ENCODE results near the gene ST8SIA5. TPM values are rescaled to one million over a fixed set of nuclear protein-coding genes. Genes with fewer than 3 reads are reported as not detected.

The ST8SIA5 gene, protein sequence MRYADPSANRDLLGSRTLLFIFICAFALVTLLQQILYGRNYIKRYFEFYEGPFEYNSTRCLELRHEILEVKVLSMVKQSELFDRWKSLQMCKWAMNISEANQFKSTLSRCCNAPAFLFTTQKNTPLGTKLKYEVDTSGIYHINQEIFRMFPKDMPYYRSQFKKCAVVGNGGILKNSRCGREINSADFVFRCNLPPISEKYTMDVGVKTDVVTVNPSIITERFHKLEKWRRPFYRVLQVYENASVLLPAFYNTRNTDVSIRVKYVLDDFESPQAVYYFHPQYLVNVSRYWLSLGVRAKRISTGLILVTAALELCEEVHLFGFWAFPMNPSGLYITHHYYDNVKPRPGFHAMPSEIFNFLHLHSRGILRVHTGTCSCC
- total RNA-seq (2016; rRNA removed; fragmentation: Illumina TruSeq; extraction: Trizol): 0.07 and 0.08 TPM in 2 replicates
- total RNA-seq (2016; cell fraction: cytosol; rRNA removed; fragmentation: Illumina TruSeq; extraction: Trizol; ENCODE audit: low read depth): not detected in 2 replicates
- total RNA-seq (2016; cell fraction: insoluble cytoplasmic fraction; rRNA removed; fragmentation: Illumina TruSeq; extraction: Trizol): 0.06 TPM in 1 of 2 replicates, not detected in the other
- total RNA-seq (2016; cell fraction: membrane; rRNA removed; fragmentation: Illumina TruSeq; extraction: Trizol): 0.25 TPM in 1 of 2 replicates, not detected in the other
- not detected in 2 replicates for total RNA-seq (2016; cell fraction: nucleus; rRNA removed; fragmentation: Illumina TruSeq; extraction: Trizol)
- polyA plus RNA-seq (2011; rRNA removed): 0.20 and 0.76 TPM in 2 replicates
- polyA plus RNA-seq (2011; cell fraction: cytosol; rRNA removed): 0.04 and 0.08 TPM in 2 replicates
- polyA plus RNA-seq (2011; cell fraction: nucleus; rRNA removed): 1.1 and 1.6 TPM in 2 replicates
- 0.20 and 0.31 TPM in 2 replicates for polyA plus RNA-seq (2012)
- not detected in 2 replicates for polyA plus RNA-seq (2016; cell fraction: cytosol; fragmentation: Illumina TruSeq; extraction: Trizol; ENCODE audit: low read depth)
- polyA plus RNA-seq (2016; cell fraction: insoluble cytoplasmic fraction; fragmentation: Illumina TruSeq; extraction: Trizol; ENCODE audit: low read depth): not detected in 2 replicates
- polyA plus RNA-seq (2016; cell fraction: membrane; fragmentation: Illumina TruSeq; extraction: Trizol; ENCODE audit: low read depth): 0.10 and 0.38 TPM in 2 replicates
- polyA plus RNA-seq (2016; cell fraction: nucleus; fragmentation: Illumina TruSeq; extraction: Trizol; ENCODE audit: insufficient read depth, low read depth): 0.12 and 2.0 TPM in 2 replicates
- polyA minus RNA-seq (2011; rRNA and poly(A)+ RNA removed; ENCODE audit: low replicate concordance): 0.16 TPM in 2 replicates
- polyA minus RNA-seq (2011; cell fraction: cytosol; rRNA and poly(A)+ RNA removed): not detected in 2 replicates
- 0.50 and 0.64 TPM in 2 replicates for polyA minus RNA-seq (2011; cell fraction: nucleus; rRNA and poly(A)+ RNA removed)
- Bru-seq, nascent RNA: percentile 23 among the genes with signal in this experiment
- BruChase-seq, experiment 1, labeled RNA remaining after a 6-hour chase: percentile 44 among the genes with signal in this experiment
- BruChase-seq, experiment 2, labeled RNA remaining after a 2-hour chase: percentile 51 among the genes with signal in this experiment
- long read RNA-seq, experiment 1: 0 reads
- long read RNA-seq, experiment 2: 0 reads

- CTCF ChIA-PET (ENCODE audit: low intra/inter-chr PET ratio, low total read pairs): no interaction called here
- Histone ChIP-seq H3K79me2 (ENCODE audit: insufficient read depth, low read length) (no peaks in the 10 kb centered on the region), H3K4me2 (ENCODE audit: low read depth, low read length) (no peak within 1 kb of the TSS), H4K20me1 (ENCODE audit: insufficient read depth, low read length) (no peaks in the 10 kb centered on the region), H3K4me1 (ENCODE audit: insufficient read depth, low read length) (no peaks in the 10 kb centered on the region), H3K36me3 (replicated peaks in 1 of 2; ENCODE audit: control insufficient read depth in 1 of 2, insufficient read depth in 2 of 2, low read length in 2 of 2) (no peaks in the 10 kb centered on the region), H3K27ac (ENCODE audit: extremely low read length, insufficient read depth, low read length) (no peak within 1 kb of the TSS), H3K4me3 (replicated peaks in 1 of 3; ENCODE audit: insufficient read depth in 1 of 3, low read depth in 2 of 3, low read length in 3 of 3) (no peak within 1 kb of the TSS), H3K9ac (ENCODE audit: insufficient read depth, low read depth, low read length) (no peak within 1 kb of the TSS), H3K9me3 (ENCODE audit: low read length) (no peaks in the 10 kb centered on the region), H3K27me3 (ENCODE audit: control insufficient read depth in 1 of 2, insufficient read depth in 2 of 2, low read length in 2 of 2) (peaks cover 5 to 53% of the 10 kb centered on the region in 2 experiments; a peak in 4 of 5 replicates), H2AFZ (ENCODE audit: low read length) (no peak within 1 kb of the TSS)
- POLR2A ChIA-PET: no interaction called here
- no peak for FAIRE-seq
- DNase-seq (ENCODE audit: low spot score): no peak
- in situ Hi-C loops (cut with HindIII; ENCODE audit: extremely low pct_ligation_motif_present, low pct_unique_long_range_greater_than_20kb): no loop called here
- WGBS (ENCODE audit: low lambda C conversion rate): 20% methylated on average over 35 of the region's 74 CpGs
- intact Hi-C loops (cut with micrococcal nuclease; ENCODE audit: unreplicated experiment): no loop called here
- no TSS peak for BruUV-seq (replicated peaks)
- no peak for ATAC-seq
- TF ChIP-seq ZNF362 (CRISPR knock-in tag; IDR thresholded peaks at IDR 0.05; ENCODE audit: borderline replicate concordance) (no peak), ZSCAN21 (CRISPR knock-in tag; IDR thresholded peaks at IDR 0.05; ENCODE audit: borderline replicate concordance) (no peak), ATF4 (CRISPR knock-in tag; IDR thresholded peaks at IDR 0.05) (no peak)
- TF ChIP-seq, protein P1, sequence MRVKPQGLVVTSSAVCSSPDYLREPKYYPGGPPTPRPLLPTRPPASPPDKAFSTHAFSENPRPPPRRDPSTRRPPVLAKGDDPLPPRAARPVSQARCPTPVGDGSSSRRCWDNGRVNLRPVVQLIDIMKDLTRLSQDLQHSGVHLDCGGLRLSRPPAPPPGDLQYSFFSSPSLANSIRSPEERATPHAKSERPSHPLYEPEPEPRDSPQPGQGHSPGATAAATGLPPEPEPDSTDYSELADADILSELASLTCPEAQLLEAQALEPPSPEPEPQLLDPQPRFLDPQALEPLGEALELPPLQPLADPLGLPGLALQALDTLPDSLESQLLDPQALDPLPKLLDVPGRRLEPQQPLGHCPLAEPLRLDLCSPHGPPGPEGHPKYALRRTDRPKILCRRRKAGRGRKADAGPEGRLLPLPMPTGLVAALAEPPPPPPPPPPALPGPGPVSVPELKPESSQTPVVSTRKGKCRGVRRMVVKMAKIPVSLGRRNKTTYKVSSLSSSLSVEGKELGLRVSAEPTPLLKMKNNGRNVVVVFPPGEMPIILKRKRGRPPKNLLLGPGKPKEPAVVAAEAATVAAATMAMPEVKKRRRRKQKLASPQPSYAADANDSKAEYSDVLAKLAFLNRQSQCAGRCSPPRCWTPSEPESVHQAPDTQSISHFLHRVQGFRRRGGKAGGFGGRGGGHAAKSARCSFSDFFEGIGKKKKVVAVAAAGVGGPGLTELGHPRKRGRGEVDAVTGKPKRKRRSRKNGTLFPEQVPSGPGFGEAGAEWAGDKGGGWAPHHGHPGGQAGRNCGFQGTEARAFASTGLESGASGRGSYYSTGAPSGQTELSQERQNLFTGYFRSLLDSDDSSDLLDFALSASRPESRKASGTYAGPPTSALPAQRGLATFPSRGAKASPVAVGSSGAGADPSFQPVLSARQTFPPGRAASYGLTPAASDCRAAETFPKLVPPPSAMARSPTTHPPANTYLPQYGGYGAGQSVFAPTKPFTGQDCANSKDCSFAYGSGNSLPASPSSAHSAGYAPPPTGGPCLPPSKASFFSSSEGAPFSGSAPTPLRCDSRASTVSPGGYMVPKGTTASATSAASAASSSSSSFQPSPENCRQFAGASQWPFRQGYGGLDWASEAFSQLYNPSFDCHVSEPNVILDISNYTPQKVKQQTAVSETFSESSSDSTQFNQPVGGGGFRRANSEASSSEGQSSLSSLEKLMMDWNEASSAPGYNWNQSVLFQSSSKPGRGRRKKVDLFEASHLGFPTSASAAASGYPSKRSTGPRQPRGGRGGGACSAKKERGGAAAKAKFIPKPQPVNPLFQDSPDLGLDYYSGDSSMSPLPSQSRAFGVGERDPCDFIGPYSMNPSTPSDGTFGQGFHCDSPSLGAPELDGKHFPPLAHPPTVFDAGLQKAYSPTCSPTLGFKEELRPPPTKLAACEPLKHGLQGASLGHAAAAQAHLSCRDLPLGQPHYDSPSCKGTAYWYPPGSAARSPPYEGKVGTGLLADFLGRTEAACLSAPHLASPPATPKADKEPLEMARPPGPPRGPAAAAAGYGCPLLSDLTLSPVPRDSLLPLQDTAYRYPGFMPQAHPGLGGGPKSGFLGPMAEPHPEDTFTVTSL (CRISPR knock-in tag; IDR thresholded peaks at IDR 0.05; ENCODE audit: borderline replicate concordance): no peak
- TF ChIP-seq, protein P2, sequence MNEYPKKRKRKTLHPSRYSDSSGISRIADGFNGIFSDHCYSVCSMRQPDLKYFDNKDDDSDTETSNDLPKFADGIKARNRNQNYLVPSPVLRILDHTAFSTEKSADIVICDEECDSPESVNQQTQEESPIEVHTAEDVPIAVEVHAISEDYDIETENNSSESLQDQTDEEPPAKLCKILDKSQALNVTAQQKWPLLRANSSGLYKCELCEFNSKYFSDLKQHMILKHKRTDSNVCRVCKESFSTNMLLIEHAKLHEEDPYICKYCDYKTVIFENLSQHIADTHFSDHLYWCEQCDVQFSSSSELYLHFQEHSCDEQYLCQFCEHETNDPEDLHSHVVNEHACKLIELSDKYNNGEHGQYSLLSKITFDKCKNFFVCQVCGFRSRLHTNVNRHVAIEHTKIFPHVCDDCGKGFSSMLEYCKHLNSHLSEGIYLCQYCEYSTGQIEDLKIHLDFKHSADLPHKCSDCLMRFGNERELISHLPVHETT (CRISPR knock-in tag; conservative IDR thresholded peaks at IDR 0.05): no peak
Observed at GRCh38 chr18:46756559-46757201, at the start of gene ST8SIA5. Gene ST8SIA5 (minus strand): TSS chr18:46757053. CDS start chr18:46756508, 545 bp downstream.
